ENCODE data around the gene PLCB1. TPM values are rescaled to one million over a fixed set of nuclear protein-coding genes. Genes with fewer than 3 reads are reported as not detected.
A peak's percentile ranks its signal among the peaks of the same experiment; 100 is the strongest.
"Not testable (repeated sequence)": the region's sequence is repeated elsewhere in the genome, so short reads cannot be mapped to it uniquely, and the experiment has no call there.

The PLCB1 gene
- polyA plus RNA-seq, 1 donor: 39.2 TPM

GRCh38 chr20:8602389-8603116 is 470.5 kb downstream of the PLCB1 start:
- DNase-seq: no peak

GRCh38 chr20:8608470-8608869 is 476.4 kb downstream of the PLCB1 start:
- no peak for DNase-seq

GRCh38 chr20:8616792-8617191 is 484.7 kb downstream of the PLCB1 start:
- no peak for DNase-seq

- no peak for DNase-seq
These were observed 488.9 kb downstream of the PLCB1 start for GRCh38 chr20:8621001-8621400.

GRCh38 chr20:8624046-8624445 is 492.0 kb downstream of the PLCB1 start:
- DNase-seq: no peak

GRCh38 chr20:8624616-8625015 is 492.6 kb downstream of the PLCB1 start:
- no peak for DNase-seq

- peak; percentile 29 for DNase-seq
These were observed 495.4 kb downstream of the PLCB1 start for GRCh38 chr20:8627340-8628004.

- no peak for DNase-seq
These were observed 499.2 kb downstream of the PLCB1 start for GRCh38 chr20:8631271-8631670.

GRCh38 chr20:8633366-8633765 is 501.3 kb downstream of the PLCB1 start:
- DNase-seq: no peak

- DNase-seq: no peak
These were observed 503.0 kb downstream of the PLCB1 start for GRCh38 chr20:8635048-8635572.

GRCh38 chr20:8635837-8636236 is 503.8 kb downstream of the PLCB1 start:
- no peak for DNase-seq

- DNase-seq: no peak
These were observed 507.2 kb downstream of the PLCB1 start for GRCh38 chr20:8639112-8639778.

- DNase-seq: no peak
These were observed 508.4 kb downstream of the PLCB1 start for GRCh38 chr20:8640461-8640860.

GRCh38 chr20:8642247-8642646 is 510.2 kb downstream of the PLCB1 start:
- DNase-seq: no peak

- not testable (repeated sequence) for DNase-seq
These were observed 512.4 kb downstream of the PLCB1 start for GRCh38 chr20:8644468-8644867.

GRCh38 chr20:8645326-8645725 is 513.3 kb downstream of the PLCB1 start:
- DNase-seq: no peak

GRCh38 chr20:8646033-8646441 is 514.0 kb downstream of the PLCB1 start:
- no peak for DNase-seq

- no peak for DNase-seq
These were observed 514.6 kb downstream of the PLCB1 start for GRCh38 chr20:8646716-8647115.

- DNase-seq: no peak
These were observed 515.9 kb downstream of the PLCB1 start for GRCh38 chr20:8647961-8648441.

GRCh38 chr20:8648466-8648865 is 516.4 kb downstream of the PLCB1 start:
- DNase-seq: no peak

GRCh38 chr20:8652396-8652795 is 520.3 kb downstream of the PLCB1 start:
- DNase-seq: no peak

GRCh38 chr20:8654486-8654885 is 522.4 kb downstream of the PLCB1 start:
- DNase-seq: no peak

GRCh38 chr20:8656335-8656734 is 524.3 kb downstream of the PLCB1 start:
- no peak for DNase-seq

Data from left kidney (tissue), 2 donors.